OCI-LY1 (cell line): ENCODE data around the gene TACSTD2.

ENCODE experiments used
- H2AFZ ChIP-seq: fragments of 200-600 bp; sonication (generic), shearing (Covaris generic); 2 replicates; pipeline ENCODE4 v1.6.0; 2014; ENCODE audit warnings: antibody characterized with exemption, mild to moderate bottlenecking, low read length
- H3F3A ChIP-seq: fragments of 200-600 bp; sonication (generic), shearing (Covaris generic); 2 replicates; pipeline ENCODE4 v1.6.0; 2014; ENCODE audit warnings: mild to moderate bottlenecking, antibody characterized with exemption, low read length, moderate library complexity; ENCODE audit not compliant: insufficient read depth
- H3K27ac ChIP-seq: fragments of 200-600 bp; sonication (generic); 2 replicates; pipeline ENCODE4 v1.5.1; 2014; ENCODE audit warnings: low read length, mixed run types, mild to moderate bottlenecking, low read depth; ENCODE audit not compliant: poor library complexity, severe bottlenecking
- H3K27me3 ChIP-seq: fragments of 200-600 bp; sonication (generic); 2 replicates; pipeline ENCODE4 v1.6.0; 2014; ENCODE audit warnings: antibody characterized with exemption, mild to moderate bottlenecking, low read length, moderate library complexity; ENCODE audit not compliant: insufficient read depth
- H3K36me3 ChIP-seq: fragments of 200-600 bp; sonication (generic); 2 replicates; pipeline ENCODE4 v1.6.1; 2014; ENCODE audit warnings: mild to moderate bottlenecking, antibody characterized with exemption, low read length, moderate library complexity, mixed read lengths; ENCODE audit not compliant: insufficient read depth
- H3K4me1 ChIP-seq: fragments of 200-600 bp; sonication (generic); 2 replicates; pipeline ENCODE4 v1.5.1; 2014; ENCODE audit warnings: mild to moderate bottlenecking, low read length, moderate library complexity; ENCODE audit not compliant: insufficient read depth, severe bottlenecking
- H3K4me2 ChIP-seq: fragments of 200-600 bp; sonication (generic), shearing (Covaris generic); 2 replicates; pipeline ENCODE4 v1.6.1; 2014; ENCODE audit warnings: low read length
- H3K4me3 ChIP-seq: fragments of 200-600 bp; sonication (generic); 2 replicates; pipeline ENCODE4 v1.5.1; 2014; ENCODE audit warnings: low read length, low read depth, mild to moderate bottlenecking, mixed read lengths; ENCODE audit not compliant: poor library complexity, severe bottlenecking
- H3K79me2 ChIP-seq: fragments of 200-600 bp; shearing (Covaris generic); 2 replicates; pipeline ENCODE4 v1.6.1; 2016; ENCODE audit warnings: mixed run types, low read length, mixed read lengths; ENCODE audit not compliant: insufficient read depth
- H3K9ac ChIP-seq: fragments of 200-600 bp; sonication (generic), shearing (Covaris generic); 2 replicates; pipeline ENCODE4 v1.6.1; 2014; ENCODE audit warnings: mild to moderate bottlenecking, low read length, mixed read lengths
- H3K9me2 ChIP-seq: fragments of 200-600 bp; sonication (generic), shearing (Covaris generic); 2 replicates; pipeline ENCODE4 v1.6.1; 2014; ENCODE audit warnings: low read depth, mild to moderate bottlenecking, low read length, mixed read lengths
- H3K9me3 ChIP-seq: fragments of 200-600 bp; shearing (Covaris generic); 2 replicates; pipeline ENCODE4 v1.6.1; 2014; ENCODE audit warnings: low read length, mixed read lengths
- H4K20me1 ChIP-seq: fragments of 200-600 bp; sonication (generic), shearing (Covaris generic); 2 replicates; pipeline ENCODE4 v1.6.0; 2016; ENCODE audit warnings: mild to moderate bottlenecking, low read length; ENCODE audit not compliant: insufficient read depth
- EZH2 ChIP-seq: fragments of 200-600 bp; sonication (generic), shearing (Covaris generic); IDR thresholded peaks from 2 replicates; pipeline ENCODE4 v1.8.0; 2017; ENCODE audit warnings: borderline replicate concordance, mixed run types, mild to moderate bottlenecking, antibody characterized with exemption, low read length, moderate library complexity, mixed read lengths
- TF ChIP-seq, protein P1 (sequence below): fragments of 200-600 bp; sonication (generic), shearing (Covaris generic); IDR thresholded peaks from 2 replicates; pipeline ENCODE4 v1.5.1; 2017; ENCODE audit warnings: mild to moderate bottlenecking, antibody characterized with exemption, low read length, moderate library complexity, mixed read lengths

TACSTD2 gene

GRCh38 chr1:58620259-58620658 lies 43.2 kb upstream of the TACSTD2 start:
- no peaks in the 10 kb centered on the region for H3K4me1 ChIP-seq
- no peak overlapping the region for H3K4me2 ChIP-seq
- no peak overlapping the region for H2AFZ ChIP-seq
- H3K27ac ChIP-seq = no peak overlapping the region
- H3K9me2 ChIP-seq = no peaks in the 10 kb centered on the region
- no peaks in the 10 kb centered on the region for H3K36me3 ChIP-seq
- no peaks in the 10 kb centered on the region for H3K9me3 ChIP-seq
- H3K27me3 ChIP-seq = no peaks in the 10 kb centered on the region
- no peaks in the 10 kb centered on the region for H4K20me1 ChIP-seq
- H3K4me3 ChIP-seq = no peak overlapping the region
- no peak for TF ChIP-seq EZH2
- TF ChIP-seq, protein P1, sequence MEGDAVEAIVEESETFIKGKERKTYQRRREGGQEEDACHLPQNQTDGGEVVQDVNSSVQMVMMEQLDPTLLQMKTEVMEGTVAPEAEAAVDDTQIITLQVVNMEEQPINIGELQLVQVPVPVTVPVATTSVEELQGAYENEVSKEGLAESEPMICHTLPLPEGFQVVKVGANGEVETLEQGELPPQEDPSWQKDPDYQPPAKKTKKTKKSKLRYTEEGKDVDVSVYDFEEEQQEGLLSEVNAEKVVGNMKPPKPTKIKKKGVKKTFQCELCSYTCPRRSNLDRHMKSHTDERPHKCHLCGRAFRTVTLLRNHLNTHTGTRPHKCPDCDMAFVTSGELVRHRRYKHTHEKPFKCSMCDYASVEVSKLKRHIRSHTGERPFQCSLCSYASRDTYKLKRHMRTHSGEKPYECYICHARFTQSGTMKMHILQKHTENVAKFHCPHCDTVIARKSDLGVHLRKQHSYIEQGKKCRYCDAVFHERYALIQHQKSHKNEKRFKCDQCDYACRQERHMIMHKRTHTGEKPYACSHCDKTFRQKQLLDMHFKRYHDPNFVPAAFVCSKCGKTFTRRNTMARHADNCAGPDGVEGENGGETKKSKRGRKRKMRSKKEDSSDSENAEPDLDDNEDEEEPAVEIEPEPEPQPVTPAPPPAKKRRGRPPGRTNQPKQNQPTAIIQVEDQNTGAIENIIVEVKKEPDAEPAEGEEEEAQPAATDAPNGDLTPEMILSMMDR = no peak
- H3K79me2 ChIP-seq = no peaks in the 10 kb centered on the region
- H3K9ac ChIP-seq = no peak overlapping the region
- H3F3A ChIP-seq = no peaks in the 10 kb centered on the region

- no peaks in the 10 kb centered on the region for H3F3A ChIP-seq
- no peak for TF ChIP-seq EZH2
- TF ChIP-seq, protein P1 = no peak
- H3K36me3 ChIP-seq = no peaks in the 10 kb centered on the region
- no peaks in the 10 kb centered on the region for H3K9me3 ChIP-seq
- no peaks in the 10 kb centered on the region for H3K4me1 ChIP-seq
- no peak overlapping the region for H3K4me2 ChIP-seq
- no peaks in the 10 kb centered on the region for H3K27me3 ChIP-seq
- no peaks in the 10 kb centered on the region for H4K20me1 ChIP-seq
- H3K79me2 ChIP-seq = no peaks in the 10 kb centered on the region
- no peak overlapping the region for H3K9ac ChIP-seq
- H3K9me2 ChIP-seq = no peaks in the 10 kb centered on the region
- no peak overlapping the region for H3K27ac ChIP-seq
- no peak overlapping the region for H2AFZ ChIP-seq
- no peak overlapping the region for H3K4me3 ChIP-seq
Measured at GRCh38 chr1:58619286-58620054, 42.4 kb upstream of the TACSTD2 start.

DNA sequence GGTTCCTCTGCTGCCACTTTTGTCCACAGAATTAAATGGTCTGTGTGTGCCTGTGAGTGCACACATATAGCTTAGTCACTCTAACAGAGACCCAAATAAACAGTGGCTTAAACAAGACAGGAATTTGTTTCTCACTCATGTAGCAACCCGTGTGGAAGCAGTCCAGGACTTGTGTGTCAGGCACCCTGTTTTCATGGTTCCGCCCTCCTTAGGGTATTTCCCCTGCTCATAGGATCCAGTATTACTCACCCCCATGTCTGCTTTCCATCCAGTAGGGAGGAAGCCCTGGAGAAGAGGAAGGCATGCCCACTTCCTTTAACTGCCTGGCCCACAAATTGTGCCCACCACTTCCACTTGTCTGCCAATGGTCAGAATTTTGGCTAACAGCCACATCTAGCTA lies 41.3 kb upstream of the TACSTD2 start:
- Histone ChIP-seq H3K4me3 (no peak overlapping the region), H3K4me1 (no peaks in the 10 kb centered on the region), H3K27ac (no peak overlapping the region), H3K4me2 (no peak overlapping the region), H3K27me3 (no peaks in the 10 kb centered on the region), H3F3A (no peaks in the 10 kb centered on the region), H2AFZ (no peak overlapping the region), H3K9me3 (no peaks in the 10 kb centered on the region), H4K20me1 (no peaks in the 10 kb centered on the region), H3K9me2 (no peaks in the 10 kb centered on the region), H3K9ac (no peak overlapping the region), H3K79me2 (no peaks in the 10 kb centered on the region), H3K36me3 (no peaks in the 10 kb centered on the region)
- no peak for TF ChIP-seq EZH2
- TF ChIP-seq, protein P1 = no peak
